HepG2 (cell line): Measurements from ENCODE around the gene BTAF1. TPM values are rescaled to one million over a fixed set of nuclear protein-coding genes. Genes with fewer than 3 reads are reported as not detected.

Source experiments
- NFAT5 ChIP-seq: sonication (generic); formaldehyde crosslinking; IDR thresholded peaks from 2 replicates; pipeline ENCODE4 v1.4.0; 2020; ENCODE audit warnings: missing genetic modification reagents
- U2AF2 ChIP-seq: fragments of 200-400 bp; formaldehyde crosslinking; IDR thresholded peaks from 2 replicates; pipeline ENCODE4 v1.6.1; 2017; ENCODE audit warnings: low read depth, mild to moderate bottlenecking, low read length
- ZNF207 ChIP-seq: fragments of 450-650 bp; IDR thresholded peaks from 2 replicates; pipeline ENCODE4 v1.6.1; 2016; ENCODE audit warnings: antibody characterized with exemption, borderline replicate concordance
- polyA plus RNA-seq, 8 experiments: library from polyadenylated mRNA; depleted of rRNA in 3 of 8; stranded (reverse) in 7 of 8; unstranded in 1 of 8; fragments of >200 nt; fragmentation: Illumina TruSeq in 4 of 8; extraction: Trizol in 4 of 8; gene quantifications; 2 replicates each; pipeline versions ENCODE4 v1.2.1 to v1.2.3, GENCODE V29; 2011 to 2016; ENCODE audit warnings: low read depth in 4 of 8, missing spikeins in 1 of 8, mixed read lengths in 1 of 8; ENCODE audit not compliant: insufficient read depth in 1 of 8
- small RNA-seq, 3 experiments: library from RNA; depleted of rRNA; stranded (forward); fragments of <200 nt; gene quantifications; one replicate each; pipeline ENCODE3, GENCODE V24; 2012; ENCODE audit warnings: low read depth in 2 of 3, low replicate concordance in 1 of 3; ENCODE audit not compliant: insufficient read length in 3 of 3, insufficient read depth in 2 of 3
- total RNA-seq, 5 experiments: library from RNA; depleted of rRNA; stranded (reverse); fragments of >200 nt; fragmentation: Illumina TruSeq; extraction: Trizol; gene quantifications; 2 replicates each; pipeline ENCODE4 v1.2.3, GENCODE V29; 2016; ENCODE audit warnings: low read depth in 1 of 5

Gene BTAF1
- total and polyA plus RNA-seq, 2 of the 13 experiments (the other 11 are each of a cell fraction or from before 2014, with no cell fraction given) = 38.6 to 54.1 TPM

GRCh38 chr10:92079003-92079402, 155.4 kb downstream of the BTAF1 start (continued):
- TF ChIP-seq U2AF2 (no peak), ZNF207 (no peak), NFAT5 (CRISPR knock-in tag) (no peak)

Small RNA genes lying within 50 kb of the gene (small RNA-seq; reads per million reads assigned to genes)
- gene AL359198.2 (0 reads per million in 3 experiments), gene RF00402 (0 reads per million in 3 experiments)

Other genes starting within 250 kb of the BTAF1 start
- gene TNKS2, start 125.3 kb upstream of the BTAF1 start, total RNA-seq (2016; rRNA removed; fragmentation: Illumina TruSeq; extraction: Trizol) = 15.2 and 25.5 TPM in 2 replicates
- 16.9 and 19.4 TPM in 2 replicates for gene TNKS2, start 125.3 kb upstream of the BTAF1 start, polyA plus RNA-seq (2011; rRNA removed)
- 1.1 and 2.0 TPM in 2 replicates for gene FGFBP3, start 14.3 kb upstream of the BTAF1 start, total RNA-seq (2016; rRNA removed; fragmentation: Illumina TruSeq; extraction: Trizol)
- gene FGFBP3, start 14.3 kb upstream of the BTAF1 start, polyA plus RNA-seq (2011; rRNA removed) = 0.50 and 0.52 TPM in 2 replicates